Mesendoderm (in vitro differentiated cells): ENCODE measurements around the gene COPE.

Experiments
- DNase-seq: peaks from one replicate; pipeline ENCODE4 v3.0.0; 2013
- H2AK5ac ChIP-seq: 2 replicates; pipeline ENCODE4 v1.6.1; 2013; ENCODE audit warnings: low read length, inconsistent platforms
- H2BK120ac ChIP-seq: 2 replicates; pipeline ENCODE4 v1.6.1; 2013; ENCODE audit warnings: low read depth, mild to moderate bottlenecking, low read length, moderate library complexity, mixed read lengths
- H2BK15ac ChIP-seq: replicated peaks from 2 replicates; pipeline ENCODE4 v1.6.1; 2013; ENCODE audit warnings: low read depth, mild to moderate bottlenecking, moderate library complexity
- H2BK5ac ChIP-seq: 2 replicates; pipeline ENCODE4 v1.6.1; 2013; ENCODE audit warnings: low read length, inconsistent platforms
- H3K18ac ChIP-seq: 2 replicates; pipeline ENCODE4 v1.6.1; 2013; ENCODE audit warnings: mild to moderate bottlenecking, low read length, mixed read lengths
- H3K23ac ChIP-seq: one replicate; pipeline ENCODE4 v1.6.1; 2013; ENCODE audit warnings: low read length
- H3K27ac ChIP-seq: 2 replicates; pipeline ENCODE4 v1.5.1; 2013; ENCODE audit warnings: low read depth, mild to moderate bottlenecking, inconsistent platforms, low read length, moderate library complexity
- H3K27me3 ChIP-seq: 2 replicates; pipeline ENCODE4 v1.6.1; 2013; ENCODE audit warnings: low read length, control low read depth, mild to moderate bottlenecking, inconsistent platforms; ENCODE audit not compliant: insufficient read depth, poor library complexity
- H3K36me3 ChIP-seq: 2 replicates; pipeline ENCODE4 v1.6.1; 2013; ENCODE audit warnings: low read length, inconsistent platforms; ENCODE audit not compliant: control insufficient read depth, insufficient read depth
- H3K4ac ChIP-seq: one replicate; pipeline ENCODE4 v1.6.1; 2013; ENCODE audit warnings: low read depth, mild to moderate bottlenecking, low read length, moderate library complexity
- H3K4me1 ChIP-seq: 2 replicates; pipeline ENCODE4 v1.6.1; 2013; ENCODE audit warnings: low read depth, low read length, inconsistent platforms; ENCODE audit not compliant: control insufficient read depth
- H3K4me2 ChIP-seq: 2 replicates; pipeline ENCODE4 v1.6.1; 2013; ENCODE audit warnings: low read length
- H3K4me3 ChIP-seq: 2 replicates; pipeline ENCODE4 v1.5.1; 2013; ENCODE audit warnings: mild to moderate bottlenecking, low read length
- H3K56ac ChIP-seq: one replicate; pipeline ENCODE4 v1.6.1; 2013; ENCODE audit warnings: low read length
- H3K79me1 ChIP-seq: 2 replicates; pipeline ENCODE4 v1.6.1; 2013; ENCODE audit warnings: low read length, inconsistent platforms
- H3K79me2 ChIP-seq: 2 replicates; pipeline ENCODE4 v1.6.1; 2013; ENCODE audit warnings: mild to moderate bottlenecking, low read length; ENCODE audit not compliant: control insufficient read depth, insufficient read depth
- H3K9ac ChIP-seq: 2 replicates; pipeline ENCODE4 v1.6.1; 2013; ENCODE audit warnings: low read length, inconsistent platforms
- H4K5ac ChIP-seq: one replicate; pipeline ENCODE4 v1.6.1; 2013; ENCODE audit warnings: low read length
- H4K8ac ChIP-seq: one replicate; pipeline ENCODE4 v1.6.1; 2013; ENCODE audit warnings: low read depth, mild to moderate bottlenecking, control low read depth, low read length, moderate library complexity
- WGBS: extraction: QIAGEN DNeasy Blood & Tissue Kit; methylation state at CpG from one replicate; pipeline ENCODE4 v1.1.7; 2013; ENCODE audit warnings: low lambda C conversion rate, missing lambda C conversion rate; ENCODE audit not compliant: insufficient coverage; ENCODE audit errors: extremely low coverage; 5-methylcytosine and 5-hydroxymethylcytosine counted together

The COPE gene

DNA sequence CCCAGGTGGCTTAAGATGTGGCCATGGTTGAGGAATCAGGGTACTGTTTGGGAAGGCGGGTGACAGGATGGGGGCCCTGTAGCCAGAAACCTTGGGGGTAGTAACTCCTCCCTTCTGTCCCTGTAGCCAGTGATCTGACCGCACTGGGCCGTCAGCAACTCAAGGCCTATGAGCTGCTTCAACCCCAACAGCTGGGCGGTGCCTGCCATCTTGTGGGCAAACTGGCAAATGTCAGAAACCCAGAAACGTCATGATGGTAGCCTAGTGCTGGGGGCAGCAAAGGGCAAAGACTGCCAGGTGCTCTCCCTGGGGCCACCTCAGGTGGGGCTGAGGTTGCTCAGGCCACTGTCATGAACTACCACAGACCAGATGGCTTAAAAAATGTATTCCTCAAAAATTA, 3.5 kb downstream of the COPE start:
- no peaks in the 10 kb centered on the region for H3K27me3 ChIP-seq
- no peak overlapping the region for H3K4me2 ChIP-seq
- no peak overlapping the region for H3K56ac ChIP-seq
- no peak overlapping the region for H4K5ac ChIP-seq
- no peak overlapping the region for H3K9ac ChIP-seq
- H3K36me3 ChIP-seq = peaks cover 4% of the 10 kb centered on the region
- no peak overlapping the region for H3K23ac ChIP-seq
- H3K79me2 ChIP-seq = peaks cover 22% of the 10 kb centered on the region
- peak; percentile 75 for DNase-seq
- no peak overlapping the region for H4K8ac ChIP-seq
- no peak overlapping the region for H2AK5ac ChIP-seq
- no peak overlapping the region for H3K4me3 ChIP-seq
- H3K18ac ChIP-seq = no peak overlapping the region
- no peak overlapping the region for H3K27ac ChIP-seq
- no peak overlapping the region for H2BK120ac ChIP-seq
- H3K79me1 ChIP-seq = peaks cover 19% of the 10 kb centered on the region
- H3K4ac ChIP-seq = no peak overlapping the region
- no CpG with 5 or more reads among the region's 5 CpGs for WGBS
- peaks cover 1% of the 10 kb centered on the region for H3K4me1 ChIP-seq
- H2BK15ac ChIP-seq = no peak overlapping the region
- H2BK5ac ChIP-seq = no peak overlapping the region

DNA sequence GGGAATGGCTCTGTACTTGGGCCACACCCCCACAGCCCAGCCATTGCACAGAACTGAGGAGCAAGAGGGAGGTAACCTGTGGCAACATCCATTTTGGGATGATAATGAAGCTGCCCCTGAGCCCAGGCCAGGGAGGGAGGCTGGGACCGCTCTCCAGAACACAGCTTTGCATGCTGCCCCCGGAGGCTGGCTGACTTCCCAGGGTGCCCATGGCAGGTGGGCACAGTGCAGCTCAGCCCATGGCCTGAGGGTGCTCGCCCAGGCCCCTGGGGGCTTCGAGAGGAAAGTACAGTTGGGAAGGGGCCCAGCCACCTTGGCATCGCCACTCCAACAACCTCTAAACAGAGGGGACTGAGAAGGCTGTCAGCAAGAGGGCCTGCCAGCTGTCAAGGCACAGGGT, 5.7 kb downstream of the COPE start:
- H2BK5ac ChIP-seq = no peak overlapping the region
- H3K36me3 ChIP-seq = peaks cover 5% of the 10 kb centered on the region
- H3K56ac ChIP-seq = no peak overlapping the region
- no peak overlapping the region for H2BK15ac ChIP-seq
- no peak overlapping the region for H4K8ac ChIP-seq
- no peak overlapping the region for H3K4me3 ChIP-seq
- no peak overlapping the region for H2AK5ac ChIP-seq
- no peak for DNase-seq
- no peaks in the 10 kb centered on the region for H3K27me3 ChIP-seq
- H3K9ac ChIP-seq = no peak overlapping the region
- H3K79me1 ChIP-seq = peaks cover 6% of the 10 kb centered on the region
- peaks cover 9% of the 10 kb centered on the region for H3K79me2 ChIP-seq
- H2BK120ac ChIP-seq = no peak overlapping the region
- no peak overlapping the region for H3K4ac ChIP-seq
- no peak overlapping the region for H3K4me2 ChIP-seq
- H3K18ac ChIP-seq = no peak overlapping the region
- no peaks in the 10 kb centered on the region for H3K4me1 ChIP-seq
- H3K23ac ChIP-seq = no peak overlapping the region
- WGBS = no CpG with 5 or more reads among the region's 5 CpGs
- H4K5ac ChIP-seq = no peak overlapping the region
- H3K27ac ChIP-seq = no peak overlapping the region

DNA sequence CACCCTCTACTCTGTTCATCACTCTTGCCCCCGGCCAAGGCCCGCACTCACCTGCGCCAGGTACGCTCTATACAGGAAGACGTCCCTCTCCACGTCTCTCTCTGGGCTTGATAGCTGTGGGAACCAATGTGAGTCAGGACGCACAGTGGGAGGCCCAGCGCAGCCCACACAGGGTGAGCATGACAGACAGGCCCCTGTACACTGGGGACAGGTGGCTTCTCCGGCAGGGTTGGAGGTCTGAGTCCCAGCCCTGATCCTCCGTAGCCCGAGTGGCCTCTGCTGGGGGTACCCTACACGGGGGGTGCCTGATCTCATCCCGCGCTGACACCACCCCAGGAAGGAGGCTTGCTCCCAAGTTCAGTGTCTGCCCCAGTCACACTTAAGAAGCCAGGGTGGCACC, 6.3 kb downstream of the COPE start:
- no peak overlapping the region for H3K23ac ChIP-seq
- no peak overlapping the region for H3K4me3 ChIP-seq
- H3K27me3 ChIP-seq = no peaks in the 10 kb centered on the region
- no peak overlapping the region for H2BK5ac ChIP-seq
- H2BK120ac ChIP-seq = no peak overlapping the region
- no peak overlapping the region for H3K9ac ChIP-seq
- no CpG with 5 or more reads among the region's 14 CpGs for WGBS
- H2BK15ac ChIP-seq = no peak overlapping the region
- H3K4me2 ChIP-seq = no peak overlapping the region
- H4K8ac ChIP-seq = no peak overlapping the region
- H3K4me1 ChIP-seq = no peaks in the 10 kb centered on the region
- no peak overlapping the region for H3K18ac ChIP-seq
- no peak overlapping the region for H3K27ac ChIP-seq
- DNase-seq = no peak
- H2AK5ac ChIP-seq = no peak overlapping the region
- no peak overlapping the region for H3K4ac ChIP-seq
- no peak overlapping the region for H4K5ac ChIP-seq
- no peak overlapping the region for H3K56ac ChIP-seq
- peaks cover 5% of the 10 kb centered on the region for H3K36me3 ChIP-seq
- H3K79me1 ChIP-seq = peaks cover 3% of the 10 kb centered on the region
- H3K79me2 ChIP-seq = peaks cover 6% of the 10 kb centered on the region

DNA sequence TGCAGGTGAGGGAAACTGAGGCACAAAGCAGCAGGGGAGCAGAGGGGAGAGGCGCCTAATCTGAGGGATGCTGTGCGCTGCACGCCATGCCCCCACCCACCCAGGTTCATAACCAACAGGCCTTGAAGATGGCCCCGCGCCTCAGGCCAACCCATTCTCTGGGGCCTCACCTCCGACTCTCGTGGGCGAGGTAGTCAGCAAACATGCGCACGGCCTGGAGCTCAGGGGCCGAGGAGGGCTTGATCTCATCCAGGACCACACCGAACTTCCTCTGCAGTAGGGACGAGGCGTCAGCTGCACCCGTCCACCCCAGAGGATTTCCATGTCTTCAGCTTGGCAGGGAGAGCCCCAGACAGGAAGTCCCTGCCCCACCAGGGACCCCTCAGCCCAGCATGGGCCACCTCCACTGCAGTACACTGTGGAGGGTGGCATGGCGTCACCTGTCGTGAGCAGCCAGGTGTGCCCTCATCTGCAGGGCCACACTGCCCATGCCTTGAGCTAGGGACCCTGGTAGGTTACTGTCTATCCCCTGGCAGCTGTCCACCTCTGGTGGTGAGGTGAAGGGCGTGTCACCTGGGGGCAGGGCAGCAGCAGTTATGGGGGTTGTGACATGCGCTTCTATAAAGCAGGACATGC, 8.3 kb downstream of the COPE start:
- Histone ChIP-seq H3K4me2 (no peak overlapping the region), H4K5ac (no peak overlapping the region), H2AK5ac (no peak overlapping the region), H3K27ac (no peak overlapping the region), H3K9ac (no peak overlapping the region), H3K27me3 (no peaks in the 10 kb centered on the region), H3K4ac (no peak overlapping the region), H3K79me1 (peaks cover 3% of the 10 kb centered on the region), H3K79me2 (peaks cover 3% of the 10 kb centered on the region), H3K4me3 (no peak overlapping the region), H2BK15ac (no peak overlapping the region), H3K18ac (no peak overlapping the region), H4K8ac (no peak overlapping the region), H3K56ac (no peak overlapping the region), H2BK120ac (no peak overlapping the region), H2BK5ac (no peak overlapping the region), H3K36me3 (peaks cover 5% of the 10 kb centered on the region), H3K4me1 (no peaks in the 10 kb centered on the region), H3K23ac (no peak overlapping the region)
- DNase-seq = no peak
- no CpG with 5 or more reads among the region's 19 CpGs for WGBS

DNA sequence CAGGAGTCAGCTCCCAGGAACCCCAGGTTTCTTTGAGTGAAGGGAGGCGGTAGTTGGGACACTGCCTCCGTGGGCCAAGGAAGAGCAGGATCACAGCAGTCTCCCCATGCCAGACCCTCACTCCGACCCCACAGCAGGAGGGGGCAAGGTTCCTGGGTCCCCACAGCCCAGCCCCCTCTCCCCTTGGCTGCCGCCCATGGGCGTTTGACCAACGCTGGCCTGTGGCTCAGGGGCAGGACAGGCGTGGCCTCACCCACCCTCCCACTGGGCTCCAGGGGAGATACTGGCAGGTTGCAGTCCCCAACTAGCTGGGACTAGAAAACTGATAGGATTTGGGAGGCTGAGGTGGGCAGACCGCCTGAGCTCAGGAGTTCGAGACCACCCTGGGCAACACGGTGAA, 9.2 kb downstream of the COPE start:
- Histone ChIP-seq H3K9ac (no peak overlapping the region), H3K27ac (no peak overlapping the region), H3K36me3 (peaks cover 5% of the 10 kb centered on the region), H2BK15ac (no peak overlapping the region), H3K79me2 (no peaks in the 10 kb centered on the region), H2AK5ac (no peak overlapping the region), H3K18ac (no peak overlapping the region), H3K27me3 (no peaks in the 10 kb centered on the region), H3K56ac (no peak overlapping the region), H4K5ac (no peak overlapping the region), H2BK120ac (no peak overlapping the region), H3K23ac (no peak overlapping the region), H3K4ac (no peak overlapping the region), H2BK5ac (no peak overlapping the region), H3K4me3 (no peak overlapping the region), H4K8ac (no peak overlapping the region), H3K4me2 (no peak overlapping the region), H3K4me1 (no peaks in the 10 kb centered on the region), H3K79me1 (no peaks in the 10 kb centered on the region)
- no peak for DNase-seq
- no CpG with 5 or more reads among the region's 10 CpGs for WGBS
